ENCODE results near the gene PRPH.
"Not testable (repeated sequence)": the region's sequence is repeated elsewhere in the genome, so short reads cannot be mapped to it uniquely, and the experiment has no call there.

Gene PRPH

GRCh38 chr12:49276304-49277290, 18.4 kb upstream of the PRPH start:
- no peak for DNase-seq

GRCh38 chr12:49277466-49277865, 17.5 kb upstream of the PRPH start:
- DNase-seq = no peak

- DNase-seq = no peak
Observed at GRCh38 chr12:49279706-49280159, 15.2 kb upstream of the PRPH start.

GRCh38 chr12:49280545-49280944, 14.4 kb upstream of the PRPH start:
- DNase-seq = not testable (repeated sequence)

- DNase-seq = no peak
Observed at GRCh38 chr12:49282302-49282701, 12.6 kb upstream of the PRPH start.

- not testable (repeated sequence) for DNase-seq
Observed at GRCh38 chr12:49282740-49283375, 12.1 kb upstream of the PRPH start.

GRCh38 chr12:49283541-49284429, 11.2 kb upstream of the PRPH start:
- DNase-seq = no peak

GRCh38 chr12:49284672-49285071, 10.3 kb upstream of the PRPH start:
- no peak for DNase-seq

- no peak for DNase-seq
Observed at GRCh38 chr12:49287876-49288275, 7.1 kb upstream of the PRPH start.

GRCh38 chr12:49288412-49288853, 6.5 kb upstream of the PRPH start:
- no peak for DNase-seq

GRCh38 chr12:49288922-49289555, 5.9 kb upstream of the PRPH start:
- DNase-seq = no peak

- no peak for DNase-seq
Observed at GRCh38 chr12:49292729-49293055, 2.3 kb upstream of the PRPH start.

- DNase-seq = no peak
Observed at GRCh38 chr12:49293056-49293956, 1.6 kb upstream of the PRPH start.

GRCh38 chr12:49294086-49294803, 702 bp upstream of the PRPH start:
- no peak for DNase-seq

GRCh38 chr12:49294804-49295081, 204 bp upstream of the PRPH start:
- no peak for DNase-seq

GRCh38 chr12:49296034-49296835, 1.3 kb downstream of the PRPH start:
- DNase-seq = no peak

- DNase-seq = no peak
Observed at GRCh38 chr12:49296836-49297694, 2.1 kb downstream of the PRPH start.

GRCh38 chr12:49297695-49298060, 2.7 kb downstream of the PRPH start:
- no peak for DNase-seq

- no peak for DNase-seq
Observed at GRCh38 chr12:49298160-49298559, 3.2 kb downstream of the PRPH start.

All from NCI-H226 (cell line).